Naive B cell (primary cell): ENCODE results near the gene TBP. TPM values are rescaled to one million over a fixed set of nuclear protein-coding genes. Genes with fewer than 3 reads are reported as not detected.

Source experiments
- ATAC-seq, 2 donors: fragments of 150-1000 bp; cut with Tn5 transposase; 2 replicates each; pipeline ENCODE4 v1.10.0; 2021; ENCODE audit warnings: low read depth in 2 of 2, mild to moderate bottlenecking in 2 of 2, moderate library complexity in 2 of 2
- DNase-seq: peaks from one replicate; pipeline ENCODE4 v3.0.0; 2022
- H3K27ac Mint-ChIP-seq, 6 donors: one replicate each; pipeline ENCODE4 v1.8.0; 2020 to 2022; ENCODE audit warnings: mild to moderate bottlenecking in 6 of 6, mixed read lengths in 6 of 6, moderate library complexity in 5 of 6, inconsistent platforms in 2 of 6
- H3K27me3 Mint-ChIP-seq, 3 donors: one replicate each; pipeline ENCODE4 v1.8.0; 2021 to 2022; ENCODE audit warnings: mixed read lengths in 3 of 3, mild to moderate bottlenecking in 1 of 3
- H3K36me3 Mint-ChIP-seq, 2 donors: one replicate each; pipeline ENCODE4 v1.8.0; 2020 to 2022; ENCODE audit warnings: mixed read lengths in 2 of 2, inconsistent platforms in 1 of 2, mild to moderate bottlenecking in 1 of 2
- H3K4me1 Mint-ChIP-seq, 3 donors: one replicate each; pipeline ENCODE4 v1.8.0; 2020 to 2022; ENCODE audit warnings: mixed read lengths in 3 of 3, inconsistent platforms in 1 of 3, mild to moderate bottlenecking in 1 of 3, moderate library complexity in 1 of 3
- H3K4me3 Mint-ChIP-seq, 8 donors: one replicate each; pipeline ENCODE4 v1.8.0; 2020 to 2022; ENCODE audit warnings: mild to moderate bottlenecking in 8 of 8, mixed read lengths in 8 of 8, moderate library complexity in 8 of 8, inconsistent platforms in 2 of 8
- H3K9me3 Mint-ChIP-seq, 7 donors: one replicate each; pipeline ENCODE4 v1.8.0; 2020 to 2022; ENCODE audit warnings: mixed read lengths in 7 of 7, mild to moderate bottlenecking in 5 of 7, inconsistent platforms in 2 of 7, moderate library complexity in 1 of 7
- polyA plus RNA-seq, 6 donors: library from polyadenylated mRNA; unstranded; fragments of 300-500 nt; fragmentation: Illumina TruSeq; gene quantifications; one replicate each; pipeline ENCODE4 v1.2.3, GENCODE V29; 2021; ENCODE audit warnings: low read depth in 6 of 6

TBP gene
- polyA plus RNA-seq, 6 donors from 2014 or later: 16.3 to 24.0 (median 19.3) TPM

DNA sequence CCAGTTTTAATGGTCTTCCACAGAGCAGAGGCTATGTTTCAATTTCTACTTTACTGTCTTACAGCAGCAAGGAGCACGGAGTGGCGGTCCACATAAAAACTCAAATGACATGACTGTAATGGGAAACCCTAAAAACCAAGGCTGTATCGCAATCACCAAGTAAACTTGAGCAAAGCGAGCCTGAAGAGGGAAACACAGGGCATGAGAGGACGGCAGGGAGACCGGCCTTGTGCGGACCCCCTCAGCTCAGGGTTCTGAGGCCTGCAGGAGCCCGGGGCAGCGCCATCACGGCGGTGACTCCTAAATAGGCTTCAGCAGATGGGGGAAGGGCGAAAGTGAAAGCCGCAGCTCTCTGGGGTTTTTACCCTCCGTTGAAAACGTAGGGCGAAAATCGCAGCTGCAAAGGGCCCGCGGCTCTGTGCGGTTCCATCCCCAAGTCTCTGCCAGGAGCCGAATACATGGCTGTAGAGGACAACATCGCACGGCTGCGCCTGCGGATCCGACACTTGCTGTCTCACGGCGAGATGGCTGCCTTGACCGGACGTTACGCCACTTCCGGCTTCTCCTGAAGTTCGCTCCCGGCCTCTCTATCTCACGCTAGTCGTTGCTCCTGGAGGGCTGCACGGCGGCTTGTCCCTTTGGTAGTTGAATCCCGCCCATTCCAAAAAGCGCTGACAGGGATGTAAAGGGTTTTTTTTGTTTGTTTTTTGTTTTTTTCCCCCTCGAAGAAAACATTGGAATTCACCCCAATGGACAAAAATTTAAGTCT is 1.2 kb upstream of the TBP start, which contains the start of gene PSMB1:
TSS of gene PSMB1 (minus strand) at position 543 of the 769 bp plus-strand sequence. CDS start at position 478, 65 bp downstream.
- Mint-ChIP-seq H3K36me3 (peaks cover 0 to 10% of the 10 kb centered on the region in 2 donors), H3K4me3 (no peak within 1 kb of the TSS), H3K27me3 (no peaks in the 10 kb centered on the region), H3K9me3 (no peaks in the 10 kb centered on the region), H3K4me1 (peaks cover 11 to 38% (median 31%) of the 10 kb centered on the region in 3 donors), H3K27ac (peak within 1 kb of the TSS in 1 of 6 donors; percentile 84)
- peak; percentile 29 to 35 for ATAC-seq
- DNase-seq: peak; percentile 70

DNA sequence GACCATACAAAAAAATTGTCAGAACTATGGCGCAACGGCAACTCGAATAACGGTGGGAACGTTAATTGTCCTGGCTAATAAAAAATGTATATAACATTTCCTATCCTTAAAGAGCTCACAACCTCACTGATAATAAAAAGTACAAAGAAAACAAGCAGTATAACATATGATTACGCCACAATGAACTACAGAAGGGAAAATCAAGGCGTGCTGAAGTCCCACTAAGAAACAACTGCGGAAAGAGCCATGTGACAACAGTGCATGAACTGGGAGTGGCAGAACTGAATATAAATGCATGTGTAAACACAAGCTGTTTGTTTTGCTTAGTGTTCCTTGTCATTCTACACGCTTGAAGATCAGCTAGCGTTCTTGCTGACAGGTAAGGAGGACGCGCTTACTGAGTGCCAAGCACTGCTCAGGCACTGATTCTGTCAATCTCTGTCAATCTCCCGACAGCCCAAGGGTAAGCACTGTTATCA is 596 bp upstream of the TBP start:
- DNase-seq (no peak), ATAC-seq (peak; percentile 59)
- Mint-ChIP-seq H3K4me1 (peaks cover 8 to 42% (median 33%) of the 10 kb centered on the region in 3 donors), H3K27ac (no peak overlapping the region), H3K4me3 (no peak overlapping the region), H3K9me3 (no peaks in the 10 kb centered on the region), H3K27me3 (no peaks in the 10 kb centered on the region), H3K36me3 (peaks cover 0 to 4% of the 10 kb centered on the region in 2 donors)

DNA sequence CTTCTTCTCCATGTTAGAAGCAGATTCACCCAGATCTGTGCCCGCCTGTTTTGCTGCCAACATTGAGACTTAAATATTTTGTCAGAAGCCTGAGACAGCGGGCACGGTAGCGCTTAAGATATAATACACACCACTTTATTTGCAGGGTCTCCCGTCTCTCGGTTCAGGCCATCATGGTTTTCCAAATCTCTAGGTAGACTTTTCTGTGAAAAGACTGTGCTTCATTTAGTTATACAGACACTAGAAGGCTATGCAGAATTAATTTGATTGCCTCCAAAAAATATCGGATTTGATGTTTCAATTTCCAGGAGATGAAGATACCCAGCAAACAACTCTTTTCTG is 598 bp downstream of the TBP start:
- DNase-seq (peak; percentile 1), ATAC-seq (no peak)
- Mint-ChIP-seq H3K4me3 (no peak overlapping the region), H3K27ac (no peak overlapping the region), H3K36me3 (peaks cover 0 to 8% of the 10 kb centered on the region in 2 donors), H3K9me3 (no peaks in the 10 kb centered on the region), H3K27me3 (no peaks in the 10 kb centered on the region), H3K4me1 (peaks cover 0 to 32% (median 29%) of the 10 kb centered on the region in 3 donors)

DNA sequence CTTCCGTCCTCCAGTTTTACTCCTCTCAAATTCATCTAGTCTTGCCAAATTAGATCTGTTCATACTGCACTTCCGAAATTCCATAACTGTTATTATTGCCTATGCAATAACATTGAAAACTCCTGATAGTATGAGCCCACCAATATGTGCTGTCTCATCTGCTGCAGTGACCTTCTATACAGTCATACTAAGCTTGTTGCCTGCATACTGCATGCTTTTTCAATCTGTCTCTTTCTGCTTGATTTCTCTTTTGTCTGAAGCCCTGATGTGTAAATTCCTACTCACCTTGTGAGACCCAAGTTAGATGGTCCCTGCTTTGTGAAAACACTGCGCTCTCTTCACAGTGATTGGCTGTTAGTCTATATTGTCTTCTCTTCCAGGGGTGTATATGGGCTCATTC is 1.1 kb downstream of the TBP start:
- Mint-ChIP-seq H3K9me3 (no peaks in the 10 kb centered on the region), H3K4me3 (no peak overlapping the region), H3K36me3 (peaks cover 0 to 8% of the 10 kb centered on the region in 2 donors), H3K27ac (no peak overlapping the region), H3K27me3 (no peaks in the 10 kb centered on the region), H3K4me1 (peaks cover 2 to 27% (median 24%) of the 10 kb centered on the region in 3 donors)
- no peak for DNase-seq
- no peak for ATAC-seq

DNA sequence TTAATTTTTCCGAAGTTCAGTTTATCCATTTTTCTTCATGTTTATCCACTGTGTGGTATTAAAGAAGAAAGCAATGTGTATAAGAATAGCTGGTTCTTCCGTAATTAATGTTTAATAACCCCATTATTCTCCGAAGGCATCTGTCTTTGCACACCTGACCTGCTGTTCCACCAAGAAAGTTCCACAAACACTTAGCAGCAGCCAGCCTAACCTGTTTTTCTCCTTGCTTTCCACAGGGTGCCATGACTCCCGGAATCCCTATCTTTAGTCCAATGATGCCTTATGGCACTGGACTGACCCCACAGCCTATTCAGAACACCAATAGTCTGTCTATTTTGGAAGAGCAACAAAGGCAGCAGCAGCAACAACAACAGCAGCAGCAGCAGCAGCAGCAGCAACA is 7.4 kb downstream of the TBP start:
- DNase-seq: no peak
- H3K4me1 Mint-ChIP-seq: peaks cover 17 to 27% (median 22%) of the 10 kb centered on the region in 3 donors
- ATAC-seq: no peak
- peak overlapping the region in 1 of 6 donors; percentile 30 for H3K27ac Mint-ChIP-seq
- no peak overlapping the region for H3K4me3 Mint-ChIP-seq
- H3K36me3 Mint-ChIP-seq: peaks cover 7 to 23% of the 10 kb centered on the region in 2 donors
- no peaks in the 10 kb centered on the region for H3K27me3 Mint-ChIP-seq
- no peaks in the 10 kb centered on the region for H3K9me3 Mint-ChIP-seq

DNA sequence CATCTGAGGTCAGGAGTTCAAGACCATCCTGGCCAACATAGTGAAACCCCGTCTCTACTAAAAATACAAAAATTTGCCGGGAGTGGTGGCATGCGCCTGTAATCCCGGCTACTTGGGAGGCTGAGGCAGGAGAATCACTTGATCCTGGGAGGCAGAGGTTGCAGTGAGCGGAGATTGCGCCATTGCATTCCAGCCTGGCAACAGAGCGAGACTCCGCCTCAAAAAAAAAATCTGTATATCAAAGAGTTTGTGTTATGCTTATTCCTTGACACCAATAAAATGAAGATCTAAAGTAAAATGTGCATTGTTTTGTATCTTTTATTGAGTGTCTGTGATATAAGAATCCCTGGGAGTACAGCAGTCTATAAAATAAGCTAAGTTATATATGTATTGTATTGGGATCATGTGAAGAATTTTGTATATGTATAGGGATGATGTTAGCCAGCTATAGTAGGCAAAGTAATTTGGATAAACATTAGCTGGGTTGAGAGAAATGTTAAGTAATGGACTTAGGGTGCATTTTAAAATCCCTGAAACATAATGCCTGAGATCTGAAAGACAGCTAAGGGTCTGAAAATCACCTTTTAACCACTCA is 10.9 kb downstream of the TBP start:
- H3K4me3 Mint-ChIP-seq: no peak overlapping the region
- no peaks in the 10 kb centered on the region for H3K9me3 Mint-ChIP-seq
- ATAC-seq (no peak), DNase-seq (no peak)
- peaks cover 15 to 21% of the 10 kb centered on the region in 2 donors for H3K36me3 Mint-ChIP-seq
- no peak overlapping the region for H3K27ac Mint-ChIP-seq
- no peaks in the 10 kb centered on the region for H3K27me3 Mint-ChIP-seq
- H3K4me1 Mint-ChIP-seq: peaks cover 5 to 22% (median 14%) of the 10 kb centered on the region in 3 donors

DNA sequence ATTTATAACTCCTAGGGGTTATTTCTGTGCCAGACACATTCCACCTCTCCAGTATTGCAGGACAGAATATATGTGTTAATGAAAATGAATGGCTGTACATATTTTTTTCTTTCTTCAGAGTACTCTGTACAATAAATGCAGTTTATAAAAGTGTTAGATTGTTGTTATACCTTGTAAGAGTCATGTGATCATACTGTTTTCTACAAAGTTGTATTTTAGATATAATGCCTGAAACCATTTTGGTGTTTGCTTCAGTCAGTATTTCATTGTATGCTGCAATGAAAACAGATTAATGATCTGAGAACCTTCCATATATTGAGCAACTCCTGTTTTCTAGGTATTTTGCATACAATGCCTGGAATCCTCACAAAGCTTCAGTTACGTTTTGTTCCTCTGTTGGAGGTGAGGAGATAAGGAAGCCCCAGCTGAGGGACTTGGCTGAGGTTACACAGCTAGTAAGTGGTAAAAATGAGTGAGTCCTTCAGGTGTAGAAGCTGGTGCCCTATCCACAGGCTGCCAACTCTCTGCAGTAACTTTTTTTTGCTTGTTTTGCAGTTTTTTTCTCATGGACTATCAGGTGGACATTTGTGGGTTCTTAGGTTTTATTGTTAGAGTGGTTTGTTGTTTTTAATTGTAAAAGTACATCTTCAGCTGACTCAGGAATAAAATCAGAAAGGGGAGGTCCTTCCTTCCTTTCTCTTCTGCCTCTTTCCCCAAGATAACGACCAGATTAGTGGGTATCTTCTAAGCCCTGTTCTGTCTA is 18.7 kb downstream of the TBP start:
- Mint-ChIP-seq H3K27ac (peak overlapping the region in 2 of 6 donors; percentile 9 to 56), H3K36me3 (peaks cover 11 to 19% of the 10 kb centered on the region in 2 donors)

DNA sequence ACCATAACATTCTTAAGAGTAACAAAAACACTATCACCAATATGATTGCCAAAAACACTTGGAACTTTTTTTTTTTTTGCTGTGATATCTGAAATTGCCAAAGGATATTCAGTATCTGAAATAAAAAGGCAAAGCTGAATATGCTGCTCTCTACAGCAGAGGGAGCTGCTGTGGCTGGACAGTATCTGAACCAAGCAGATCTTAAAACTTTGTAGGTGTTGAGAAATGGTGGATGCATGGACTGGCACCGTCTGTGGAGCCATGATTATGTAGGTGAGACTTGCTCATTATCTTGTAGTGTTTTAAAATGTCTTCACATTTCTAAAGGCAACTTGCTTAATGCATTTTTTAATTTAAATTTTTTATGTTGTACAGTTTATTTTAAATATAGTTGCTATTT is 21.1 kb downstream of the TBP start:
- H3K36me3 Mint-ChIP-seq: peaks cover 9 to 11% of the 10 kb centered on the region in 2 donors

More for the DNA sequence above, 18.7 kb downstream of the TBP start:
- H3K27me3 Mint-ChIP-seq: no peaks in the 10 kb centered on the region
- no peak for ATAC-seq
- H3K4me1 Mint-ChIP-seq: peaks cover 0 to 2% (median 0%) of the 10 kb centered on the region in 3 donors
- no peaks in the 10 kb centered on the region for H3K9me3 Mint-ChIP-seq
- no peak for DNase-seq
- no peak overlapping the region for H3K4me3 Mint-ChIP-seq

DNA sequence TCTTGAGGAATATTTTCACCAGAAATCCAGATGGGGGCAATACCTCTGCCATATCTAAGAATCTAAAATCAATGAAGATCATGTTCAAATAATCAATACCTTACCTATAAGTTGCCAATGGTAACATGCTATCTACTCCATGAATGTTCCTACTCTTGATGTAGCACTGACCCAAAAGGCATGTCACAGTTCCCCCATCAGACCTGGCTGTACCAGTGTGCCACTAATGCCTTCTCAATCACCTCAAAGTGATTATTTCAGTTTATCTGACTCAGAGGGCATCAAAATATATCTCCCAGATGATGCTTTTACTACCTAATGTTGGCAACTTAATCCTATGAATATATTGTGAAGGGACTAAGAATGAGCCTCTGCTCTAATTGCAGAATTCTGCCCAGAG is 24.7 kb downstream of the TBP start:
- H3K9me3 Mint-ChIP-seq: no peaks in the 10 kb centered on the region
- no peaks in the 10 kb centered on the region for H3K27me3 Mint-ChIP-seq
- no peak overlapping the region for H3K4me3 Mint-ChIP-seq
- peaks cover 5 to 24% (median 14%) of the 10 kb centered on the region in 3 donors for H3K4me1 Mint-ChIP-seq
- peaks cover 0 to 16% of the 10 kb centered on the region in 2 donors for H3K36me3 Mint-ChIP-seq
- ATAC-seq (no peak), DNase-seq (no peak)
- peak overlapping the region in 2 of 6 donors; percentile 8 to 30 for H3K27ac Mint-ChIP-seq

More for the DNA sequence above, 21.1 kb downstream of the TBP start:
- peak overlapping the region in 1 of 6 donors; percentile 44 for H3K27ac Mint-ChIP-seq
- H3K9me3 Mint-ChIP-seq: no peaks in the 10 kb centered on the region
- DNase-seq: no peak
- H3K4me1 Mint-ChIP-seq: peaks cover 0 to 2% (median 0%) of the 10 kb centered on the region in 3 donors
- H3K27me3 Mint-ChIP-seq: no peaks in the 10 kb centered on the region
- no peak for ATAC-seq
- H3K4me3 Mint-ChIP-seq: no peak overlapping the region

DNA sequence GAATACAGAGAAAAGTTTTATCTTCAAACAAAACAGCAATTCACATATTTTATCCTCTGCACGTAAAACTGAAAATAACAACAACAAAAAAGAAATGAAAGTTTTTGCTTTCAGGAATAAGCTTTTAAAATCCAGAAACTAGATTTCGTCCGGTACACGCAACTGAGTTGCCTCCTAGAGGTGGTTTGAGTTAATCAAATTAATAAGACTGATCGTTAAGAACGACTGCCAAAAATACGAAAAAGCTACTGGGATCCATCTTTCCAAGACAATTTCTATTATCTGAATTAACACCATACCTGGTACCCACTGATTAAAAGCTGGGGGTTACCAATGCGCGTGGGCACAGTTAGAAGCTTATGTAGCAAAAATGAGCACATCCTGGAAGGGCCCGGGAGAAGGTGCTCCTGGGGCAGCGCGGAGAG is 29.6 kb downstream of the TBP start:
- Mint-ChIP-seq H3K27me3 (no peaks in the 10 kb centered on the region), H3K4me3 (peak overlapping the region; percentile 94 to 98 (median 96)), H3K9me3 (no peaks in the 10 kb centered on the region), H3K4me1 (peaks cover 14 to 36% (median 21%) of the 10 kb centered on the region in 3 donors), H3K27ac (peak overlapping the region; percentile 79 to 96 (median 93)), H3K36me3 (peaks cover 0 to 11% of the 10 kb centered on the region in 2 donors)
- no peak for ATAC-seq
- no peak for DNase-seq

DNA sequence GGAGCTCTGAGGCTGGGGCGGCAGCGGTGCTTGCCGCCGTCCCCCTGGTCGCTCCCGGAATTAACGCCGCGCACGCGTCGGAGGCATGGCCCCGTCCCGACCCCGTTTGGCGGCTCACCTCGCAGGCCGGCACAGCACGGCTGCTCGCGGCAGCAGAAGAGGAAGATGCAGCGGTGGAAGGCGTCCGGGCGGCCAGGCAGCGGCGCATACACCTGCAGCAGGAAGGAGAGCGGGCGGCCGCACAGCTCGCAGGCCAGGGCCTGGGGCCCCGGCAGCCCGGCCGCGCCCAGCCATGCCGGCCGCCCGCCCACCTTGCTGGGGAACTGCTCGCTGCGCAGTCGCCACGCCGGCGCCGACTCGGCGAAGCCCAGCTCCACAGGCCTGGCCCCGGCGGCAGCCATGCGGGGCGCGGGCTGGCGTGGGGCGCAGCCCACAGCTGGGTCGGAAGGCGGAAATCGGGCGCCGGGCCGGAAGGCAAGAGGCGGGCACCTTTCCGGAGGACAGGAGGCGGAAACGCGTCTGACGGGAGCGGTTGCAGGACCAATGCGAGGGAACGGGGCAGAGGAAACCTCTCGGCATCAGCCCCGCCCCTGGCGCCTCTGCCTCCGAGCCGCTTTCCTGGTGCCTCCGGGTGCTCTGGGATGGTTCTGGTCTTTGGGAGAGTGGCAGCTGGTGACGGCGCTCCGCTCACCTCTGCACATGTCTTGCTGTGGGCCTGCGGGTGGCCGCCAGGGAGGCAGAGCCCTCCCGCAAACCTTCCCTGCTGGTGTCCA is 30.2 kb downstream of the TBP start, which contains the start of gene PDCD2:
TSS of gene PDCD2 (minus strand) at position 457 of the 773 bp plus-strand sequence. CDS start at position 401, 56 bp downstream.
- peaks cover 0 to under 1% (median 0%) of the 10 kb centered on the region in 7 donors for H3K9me3 Mint-ChIP-seq
- DNase-seq (peak; percentile 92), ATAC-seq (peak; percentile 93 to 94)
- H3K36me3 Mint-ChIP-seq: peaks cover 0 to 8% of the 10 kb centered on the region in 2 donors
- H3K4me1 Mint-ChIP-seq: peaks cover 14 to 36% (median 21%) of the 10 kb centered on the region in 3 donors
- H3K4me3 Mint-ChIP-seq: peak within 1 kb of the TSS; percentile 95 to 98 (median 96)
- H3K27ac Mint-ChIP-seq: peak within 1 kb of the TSS; percentile 82 to 98 (median 94)
- peaks cover 0 to under 1% (median 0%) of the 10 kb centered on the region in 3 donors for H3K27me3 Mint-ChIP-seq

DNA sequence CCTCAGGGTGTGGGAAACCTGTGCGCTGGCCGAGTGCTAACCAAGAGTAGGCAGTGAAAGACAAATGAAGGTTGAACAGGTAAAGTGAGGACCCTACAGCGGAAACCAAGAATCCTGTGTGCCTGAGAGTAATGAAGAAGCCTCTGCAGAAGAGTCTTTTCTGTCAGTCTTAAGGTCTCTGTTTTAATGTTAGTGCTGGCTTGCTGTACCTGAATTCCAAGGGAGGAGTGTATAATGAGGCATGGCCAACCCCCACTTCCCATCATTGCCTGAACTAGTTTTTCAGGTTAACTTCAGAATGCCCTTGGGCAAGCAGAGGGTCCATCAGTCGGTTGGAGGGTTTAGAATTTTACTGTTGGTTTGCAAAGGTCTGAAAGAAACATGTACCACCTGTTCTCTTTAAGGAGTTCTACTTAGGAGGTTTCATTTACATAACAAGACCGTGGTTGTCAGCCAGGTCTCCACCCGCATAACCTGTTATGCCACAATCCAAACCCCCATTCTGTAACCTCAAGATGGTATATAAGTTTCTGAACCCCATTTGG is 30.9 kb downstream of the TBP start:
- Mint-ChIP-seq H3K36me3 (peaks cover 0 to 8% of the 10 kb centered on the region in 2 donors), H3K4me1 (peaks cover 14 to 36% (median 21%) of the 10 kb centered on the region in 3 donors), H3K27ac (peak overlapping the region; percentile 82 to 98 (median 93)), H3K9me3 (peaks cover 0 to 7% (median 1%) of the 10 kb centered on the region in 7 donors), H3K4me3 (peak overlapping the region; percentile 95 to 98 (median 96)), H3K27me3 (peaks cover 0 to 7% (median 5%) of the 10 kb centered on the region in 3 donors)
- no peak for ATAC-seq
- no peak for DNase-seq
